CD4-positive, alpha-beta memory T cell (primary cell): ENCODE results near the gene HELZ. TPM values are rescaled to one million over a fixed set of nuclear protein-coding genes. Genes with fewer than 3 reads are reported as not detected.

Experiments used
- CTCF ChIA-PET: fragments of 350-600 bp; sonication (Branson Sonifier 250); formaldehyde crosslinking; loops from one replicate; lab custom pipeline; 2021; ENCODE audit warnings: inconsistent platforms; ENCODE audit not compliant: partially characterized antibody; lab: Charles Lee
- POLR2A ChIA-PET: fragments of 350-600 bp; sonication (Branson Sonifier 250); formaldehyde crosslinking; loops from one replicate; lab custom pipeline; 2021; ENCODE audit not compliant: partially characterized antibody; lab: Charles Lee
- DNase-seq, 5 donors: peaks; one replicate each; pipeline versions ENCODE4 v3.0.0 to v3.0.0-alpha.2; 2020 to 2022; ENCODE audit warnings: mixed read lengths in 1 of 5
- H3K27ac ChIP-seq: one replicate; pipeline ENCODE4 v1.7.0; 2013; ENCODE audit warnings: low read depth, low read length
- H3K27me3 ChIP-seq: 2 replicates; pipeline ENCODE4 v1.7.0; 2013; ENCODE audit warnings: mild to moderate bottlenecking, low read length, moderate library complexity; ENCODE audit not compliant: insufficient read depth
- H3K36me3 ChIP-seq: 2 replicates; pipeline ENCODE4 v1.7.0; 2013; ENCODE audit warnings: mild to moderate bottlenecking, low read length, moderate library complexity; ENCODE audit not compliant: insufficient read depth
- H3K4me1 ChIP-seq: 2 replicates; pipeline ENCODE4 v1.7.0; 2013; ENCODE audit warnings: mild to moderate bottlenecking, low read length, moderate library complexity; ENCODE audit not compliant: insufficient read depth
- H3K4me3 ChIP-seq, 2 donors: one replicate each; pipeline ENCODE4 v1.7.0; 2013; ENCODE audit warnings: low read length in 2 of 2, mild to moderate bottlenecking in 1 of 2
- H3K9me3 ChIP-seq, 2 donors: one replicate each; pipeline ENCODE4 v1.7.0; 2013; ENCODE audit warnings: low read length in 2 of 2, control low read depth in 1 of 2; ENCODE audit not compliant: control insufficient read depth in 1 of 2
- H3K27ac Mint-ChIP-seq, 7 donors: one replicate each; pipeline ENCODE4 v1.8.0; 2020 to 2021; ENCODE audit warnings: mixed read lengths in 7 of 7, mild to moderate bottlenecking in 6 of 7, inconsistent platforms in 3 of 7, moderate library complexity in 3 of 7
- H3K27me3 Mint-ChIP-seq, 2 donors: one replicate each; pipeline ENCODE4 v1.8.0; 2020 to 2021; ENCODE audit warnings: mixed read lengths in 2 of 2
- H3K36me3 Mint-ChIP-seq, 2 donors: one replicate each; pipeline ENCODE4 v1.8.0; 2020 to 2021; ENCODE audit warnings: mixed read lengths in 2 of 2, inconsistent platforms in 1 of 2, mild to moderate bottlenecking in 1 of 2
- H3K4me1 Mint-ChIP-seq, 4 donors: one replicate each; pipeline ENCODE4 v1.8.0; 2020 to 2021; ENCODE audit warnings: mixed read lengths in 4 of 4, mild to moderate bottlenecking in 1 of 4
- H3K4me3 Mint-ChIP-seq, 8 donors: one replicate each; pipeline ENCODE4 v1.8.0; 2020 to 2021; ENCODE audit warnings: mixed read lengths in 8 of 8, mild to moderate bottlenecking in 7 of 8, moderate library complexity in 6 of 8, inconsistent platforms in 3 of 8
- H3K9me3 Mint-ChIP-seq, 8 donors: one replicate each; pipeline ENCODE4 v1.8.0; 2020 to 2021; ENCODE audit warnings: mixed read lengths in 8 of 8, mild to moderate bottlenecking in 5 of 8, inconsistent platforms in 3 of 8, moderate library complexity in 1 of 8
- intact Hi-C: fragments of 100-400 bp; cut with micrococcal nuclease; formaldehyde crosslinking; loops from one replicate; pipeline ENCODE4 v1.15.1; 2023
- polyA plus RNA-seq, 2 donors: library from polyadenylated mRNA; unstranded; fragments of 300-500 nt; fragmentation: Illumina TruSeq; gene quantifications; one replicate each; pipeline ENCODE4 v1.2.3, GENCODE V29; 2021
- total RNA-seq, 2 experiments: library from RNA; stranded (reverse); gene quantifications; one replicate each; pipeline ENCODE4 v1.2.3, GENCODE V29; 2021

HELZ gene
- total and polyA plus RNA-seq, 4 experiments from 2014 or later, result 32.0 to 104 (median 86.4) TPM

DNA sequence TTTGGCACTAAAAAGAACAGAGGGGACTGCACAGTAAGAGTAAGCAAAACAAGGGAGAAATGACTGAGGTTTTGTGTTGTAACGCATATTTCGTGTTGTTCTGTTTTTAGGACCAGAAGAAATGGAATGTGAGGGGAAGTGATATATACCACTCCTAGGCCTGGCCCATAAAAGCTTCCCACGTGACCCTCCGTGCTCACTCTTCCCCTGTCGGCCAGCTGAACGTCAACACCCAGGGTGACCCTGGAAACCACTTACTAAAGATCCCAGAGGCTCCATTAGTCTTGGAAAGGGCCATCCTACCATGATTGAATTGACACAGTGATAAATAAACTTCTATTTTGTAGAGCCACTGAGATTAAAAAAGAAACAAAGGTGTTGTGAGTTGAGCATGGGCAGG lies 79.8 kb downstream of the HELZ start:
- peaks cover 41% of the 10 kb centered on the region for H3K36me3 ChIP-seq

DNA sequence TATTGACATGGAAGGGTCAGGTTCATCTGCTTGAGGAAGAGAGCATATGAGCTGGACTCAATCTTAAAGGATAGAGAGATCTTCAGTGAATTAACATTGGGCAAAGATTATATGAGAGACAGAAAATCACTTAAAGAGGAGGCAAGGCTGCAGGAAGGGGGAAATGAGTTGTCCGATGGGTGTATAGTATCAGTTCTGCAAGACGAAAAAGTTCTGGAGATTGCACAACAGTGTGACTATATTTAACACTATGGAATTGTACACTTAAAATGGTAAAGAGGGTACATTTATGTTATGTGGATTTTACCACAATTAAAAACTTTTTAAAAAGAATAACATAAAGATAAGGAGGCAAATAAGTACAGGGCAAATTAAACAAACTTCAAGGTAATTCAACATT lies 80.7 kb downstream of the HELZ start:
- Histone ChIP-seq H3K36me3 (peaks cover 38% of the 10 kb centered on the region), H3K27me3 (no peaks in the 10 kb centered on the region), H3K4me3 (no peak overlapping the region), H3K27ac (no peak overlapping the region), H3K4me1 (no peaks in the 10 kb centered on the region), H3K9me3 (no peaks in the 10 kb centered on the region)
- DNase-seq, result no peak
- ChIA-PET CTCF (no interaction called here), POLR2A (no interaction called here)
- intact Hi-C loops, result no loop called here
- Mint-ChIP-seq H3K36me3 (peaks cover 43 to 73% of the 10 kb centered on the region in 2 donors), H3K27me3 (no peaks in the 10 kb centered on the region), H3K4me3 (no peak overlapping the region), H3K9me3 (no peaks in the 10 kb centered on the region), H3K27ac (no peak overlapping the region), H3K4me1 (peaks cover 0 to 4% (median 0%) of the 10 kb centered on the region in 4 donors)

More for the DNA sequence above, 79.8 kb downstream of the HELZ start:
- no peaks in the 10 kb centered on the region for H3K9me3 Mint-ChIP-seq
- Histone ChIP-seq H3K27ac (no peak overlapping the region), H3K4me3 (no peak overlapping the region), H3K4me1 (no peaks in the 10 kb centered on the region), H3K27me3 (no peaks in the 10 kb centered on the region), H3K9me3 (no peaks in the 10 kb centered on the region)
- H3K27me3 Mint-ChIP-seq, result no peaks in the 10 kb centered on the region
- H3K4me1 Mint-ChIP-seq, result peaks cover 0 to 4% (median 0%) of the 10 kb centered on the region in 4 donors
- POLR2A ChIA-PET, result no interaction called here
- no peak overlapping the region for H3K4me3 Mint-ChIP-seq
- DNase-seq, result no peak
- H3K27ac Mint-ChIP-seq, result peak overlapping the region in 1 of 7 donors; percentile 35
- H3K36me3 Mint-ChIP-seq, result peaks cover 44 to 72% of the 10 kb centered on the region in 2 donors
- CTCF ChIA-PET, result interaction anchor here (1.1 kb wide), 1 partner anchor 9 kb away, joined by 3 read pairs; no protein-coding TSS in a partner anchor
- intact Hi-C loops, result no loop called here

DNA sequence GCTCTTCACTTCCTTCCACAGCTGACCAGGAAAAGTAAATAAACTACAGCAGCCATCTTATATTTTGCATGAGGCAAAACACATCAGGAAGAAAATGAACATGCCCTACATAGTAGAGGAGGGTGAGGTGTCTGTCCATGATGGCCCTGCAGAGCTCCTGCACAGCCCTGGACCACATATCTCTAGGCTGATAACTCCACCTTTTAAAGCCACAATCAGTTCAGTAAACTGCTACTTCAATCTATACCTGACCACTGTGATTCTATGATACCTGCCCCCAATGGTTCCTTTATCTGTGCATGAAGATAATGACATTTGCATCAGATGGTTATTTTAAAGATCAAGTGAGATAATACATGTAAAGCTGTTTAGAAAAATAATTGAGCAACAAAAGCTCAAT lies 82.2 kb downstream of the HELZ start:
- Histone ChIP-seq H3K4me3 (no peak overlapping the region), H3K4me1 (peaks cover 9% of the 10 kb centered on the region), H3K27me3 (no peaks in the 10 kb centered on the region), H3K27ac (no peak overlapping the region), H3K36me3 (peaks cover 38% of the 10 kb centered on the region), H3K9me3 (no peaks in the 10 kb centered on the region)
- Mint-ChIP-seq H3K9me3 (no peaks in the 10 kb centered on the region), H3K4me1 (peaks cover 2 to 9% (median 8%) of the 10 kb centered on the region in 4 donors), H3K27ac (peak overlapping the region in 3 of 7 donors; percentile 13 to 30 (median 16)), H3K4me3 (no peak overlapping the region), H3K27me3 (no peaks in the 10 kb centered on the region), H3K36me3 (peaks cover 43 to 74% of the 10 kb centered on the region in 2 donors)
- ChIA-PET CTCF (no interaction called here), POLR2A (interaction anchor here (1.3 kb wide), 1 partner anchor 21 kb away, joined by 6 read pairs; no protein-coding TSS in a partner anchor)
- no peak for DNase-seq
- intact Hi-C loops, result no loop called here

DNA sequence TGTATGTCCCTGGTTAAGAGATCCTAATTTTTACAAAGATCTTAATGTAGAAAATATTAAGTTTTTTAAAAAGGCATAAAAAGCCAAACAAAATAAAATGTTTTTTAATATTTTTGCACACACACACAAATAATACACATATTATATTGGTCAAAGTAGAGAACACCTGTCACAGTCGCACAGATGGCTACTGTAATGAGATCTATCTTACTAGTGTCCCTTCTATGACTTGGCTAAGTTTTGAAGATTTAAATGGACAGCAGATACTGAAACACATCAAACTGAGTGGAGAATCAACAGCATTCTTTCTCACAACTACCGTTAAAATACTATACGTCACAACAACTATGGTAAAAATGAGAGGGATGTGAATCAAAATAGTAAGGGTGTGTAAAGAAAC lies 83.4 kb downstream of the HELZ start:
- peaks cover 54 to 76% of the 10 kb centered on the region in 2 donors for H3K36me3 Mint-ChIP-seq
- H3K4me1 Mint-ChIP-seq, result peaks cover 11 to 17% (median 12%) of the 10 kb centered on the region in 4 donors
- ChIA-PET POLR2A (no interaction called here), CTCF (interaction anchor here (0.5 kb wide), 1 partner anchor 482 kb away, joined by 4 read pairs; no protein-coding TSS in a partner anchor)
- Histone ChIP-seq H3K36me3 (peaks cover 33% of the 10 kb centered on the region), H3K9me3 (no peaks in the 10 kb centered on the region), H3K4me1 (peaks cover 14% of the 10 kb centered on the region), H3K27ac (no peak overlapping the region), H3K4me3 (no peak overlapping the region), H3K27me3 (no peaks in the 10 kb centered on the region)
- H3K27me3 Mint-ChIP-seq, result no peaks in the 10 kb centered on the region
- H3K9me3 Mint-ChIP-seq, result no peaks in the 10 kb centered on the region
- no peak for DNase-seq
- intact Hi-C loops, result no loop called here
- no peak overlapping the region for H3K27ac Mint-ChIP-seq
- H3K4me3 Mint-ChIP-seq, result no peak overlapping the region

DNA sequence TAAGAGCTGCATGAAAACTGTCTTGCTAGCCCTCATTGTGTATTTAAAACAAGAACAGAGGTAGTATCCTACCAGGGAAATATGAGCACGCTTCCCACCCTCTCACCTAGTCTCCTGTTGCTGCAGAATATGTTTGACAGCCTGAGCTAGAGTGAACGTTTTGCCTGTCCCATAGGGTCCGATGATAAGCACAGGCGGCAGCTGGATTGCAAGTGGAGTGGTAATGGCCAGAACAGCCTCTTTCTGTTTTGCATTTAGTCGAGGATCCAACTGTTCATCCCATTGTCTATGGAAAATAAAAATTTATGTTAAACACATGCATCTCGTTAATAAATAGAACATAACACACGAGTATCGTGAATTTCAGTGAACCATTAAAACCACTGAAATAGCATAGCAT lies 84.2 kb downstream of the HELZ start:
- H3K4me1 Mint-ChIP-seq, result peaks cover 11 to 20% (median 15%) of the 10 kb centered on the region in 4 donors
- no peaks in the 10 kb centered on the region for H3K9me3 ChIP-seq
- CTCF ChIA-PET, result no interaction called here
- H3K4me1 ChIP-seq, result peaks cover 14% of the 10 kb centered on the region
- intact Hi-C loops, result no loop called here
- no peaks in the 10 kb centered on the region for H3K27me3 ChIP-seq
- H3K4me3 Mint-ChIP-seq, result no peak overlapping the region
- peaks cover 29% of the 10 kb centered on the region for H3K36me3 ChIP-seq
- no peaks in the 10 kb centered on the region for H3K27me3 Mint-ChIP-seq
- H3K36me3 Mint-ChIP-seq, result peaks cover 59 to 73% of the 10 kb centered on the region in 2 donors
- peak overlapping the region in 1 of 7 donors; percentile 8 for H3K27ac Mint-ChIP-seq
- POLR2A ChIA-PET, result no interaction called here
- no peaks in the 10 kb centered on the region for H3K9me3 Mint-ChIP-seq
- H3K4me3 ChIP-seq, result no peak overlapping the region
- H3K27ac ChIP-seq, result no peak overlapping the region
- no peak for DNase-seq

DNA sequence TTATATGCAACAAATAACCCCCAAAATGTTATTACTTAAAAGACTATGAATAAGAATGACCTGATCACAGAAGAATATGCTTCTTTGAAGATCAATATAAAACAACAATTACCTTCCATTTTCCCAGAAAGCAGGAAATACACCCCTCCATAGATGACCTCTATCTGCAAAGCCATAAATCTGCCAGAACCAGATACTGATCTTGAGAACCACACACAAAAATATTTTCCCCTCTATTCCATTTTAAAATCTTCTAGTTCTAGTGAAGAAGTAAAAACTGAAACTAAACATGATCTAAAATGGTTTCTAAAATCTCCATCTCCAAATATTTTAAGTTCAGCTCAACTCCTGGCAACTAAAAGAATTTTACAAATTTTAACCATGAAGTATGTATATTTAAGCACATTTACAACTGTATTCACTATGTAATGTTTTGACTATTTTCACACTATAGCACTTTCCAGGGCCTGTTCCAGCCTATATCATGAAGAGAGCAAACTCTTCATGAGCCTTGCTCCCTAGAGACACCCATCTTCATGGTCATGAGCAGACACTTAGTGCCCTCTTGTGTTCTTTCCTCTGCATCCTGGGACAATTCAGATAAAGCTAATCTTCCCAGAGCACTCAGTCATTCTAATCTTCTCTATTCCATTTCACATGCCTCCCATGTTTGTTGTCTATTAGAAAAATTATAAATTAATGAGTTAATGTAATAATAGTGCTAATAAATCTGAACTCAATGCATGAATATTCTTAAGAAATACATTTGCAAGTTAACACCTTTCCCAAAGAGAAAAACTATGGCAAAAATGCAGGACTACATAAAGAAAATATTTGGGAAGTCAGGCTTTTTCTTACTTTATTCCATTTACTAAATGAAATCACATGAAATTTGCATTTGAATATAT lies 87.0 kb downstream of the HELZ start:
- ChIA-PET CTCF (interaction anchor here (1.0 to 1.3 kb wide), 3 partner anchors 15 to 138 kb away, joined by 3 to 4 read pairs (median 4); no protein-coding TSS in a partner anchor), POLR2A (no interaction called here)
- H3K27me3 ChIP-seq, result no peaks in the 10 kb centered on the region
- no peak overlapping the region for H3K27ac ChIP-seq
- H3K4me3 ChIP-seq, result no peak overlapping the region
- Mint-ChIP-seq H3K36me3 (peaks cover 48 to 59% of the 10 kb centered on the region in 2 donors), H3K27me3 (no peaks in the 10 kb centered on the region), H3K9me3 (no peaks in the 10 kb centered on the region), H3K4me3 (peak overlapping the region in 2 of 8 donors; percentile 10 to 15), H3K27ac (peak overlapping the region in 6 of 7 donors; percentile 1 to 76 (median 42)), H3K4me1 (peaks cover 14 to 22% (median 19%) of the 10 kb centered on the region in 4 donors)
- DNase-seq, result no peak
- H3K4me1 ChIP-seq, result peaks cover 14% of the 10 kb centered on the region
- H3K9me3 ChIP-seq, result no peaks in the 10 kb centered on the region
- peaks cover 10% of the 10 kb centered on the region for H3K36me3 ChIP-seq
- intact Hi-C loops, result no loop called here
